Measurements from ENCODE around the gene C19orf12. TPM values are rescaled to one million over a fixed set of nuclear protein-coding genes. Genes with fewer than 3 reads are reported as not detected.

Gene C19orf12
- total and polyA plus RNA-seq, 2 experiments from 2014 or later, result 11.4 to 17.2 TPM

DNA sequence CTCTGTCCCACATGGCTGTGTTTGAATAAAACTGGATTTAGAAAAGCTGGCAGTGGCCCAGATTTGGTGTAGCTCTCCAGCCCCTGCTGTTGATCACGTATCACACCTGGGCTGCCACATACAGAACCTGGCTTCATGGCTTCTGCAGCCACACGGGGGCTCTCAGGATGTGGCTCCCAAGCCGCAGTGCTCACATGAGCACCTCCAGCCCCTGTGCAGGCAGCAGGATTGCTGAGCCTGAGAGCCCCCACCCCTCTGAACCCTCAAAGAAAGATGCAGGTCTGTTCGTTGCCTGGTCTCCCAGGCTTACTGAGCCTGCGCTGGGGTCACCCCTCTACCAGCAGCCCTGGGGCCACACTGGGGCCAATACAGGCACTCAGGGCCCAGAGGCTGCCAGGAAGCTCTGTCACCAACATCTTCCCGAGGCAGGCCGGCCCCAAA lies 47.1 kb downstream of the C19orf12 start:
- H3K27ac Mint-ChIP-seq, result no peak overlapping the region
- Histone ChIP-seq H3K4me3 (no peak overlapping the region), H3K4me2 (peak overlapping the region; percentile 89), H2AFZ (no peak overlapping the region), H3K79me2 (replicated peaks; ENCODE audit: insufficient read depth) (peaks cover 52% of the 10 kb centered on the region), H3K4me1 (ENCODE audit: insufficient read depth) (peaks cover 10% of the 10 kb centered on the region), H3K27ac (ENCODE audit: low read depth) (no peak overlapping the region), H3K9me2 (ENCODE audit: insufficient read depth) (no peaks in the 10 kb centered on the region; the same call in 1 of the 2 replicates), H4K20me1 (replicated peaks; ENCODE audit: insufficient read depth) (no peaks in the 10 kb centered on the region; the same call in none of the 2 replicates), H3K27me3 (ENCODE audit: insufficient read depth) (no peaks in the 10 kb centered on the region), H3F3A (replicated peaks; ENCODE audit: low read depth) (0 out of 2 replicates have a peak, but pooled peaks cover 7% of the 10 kb centered on the region), H3K36me3 (ENCODE audit: insufficient read depth) (no peaks in the 10 kb centered on the region)
- DNase-seq (ENCODE audit: low spot score), result no peak
- peaks cover 11% of the 10 kb centered on the region for H3K27me3 Mint-ChIP-seq (ENCODE audit: insufficient read depth, low read depth, poor library complexity)
- H3K36me3 Mint-ChIP-seq (ENCODE audit: low read depth), result peaks cover 14% of the 10 kb centered on the region
- H3K4me3 Mint-ChIP-seq, result no peak overlapping the region
- H3K4me1 Mint-ChIP-seq, result peaks cover 38% of the 10 kb centered on the region
- no peak for TF ChIP-seq ZNF331 (CRISPR knock-in tag; IDR thresholded peaks at IDR 0.05; ENCODE audit: low read depth)
- no peak for TF ChIP-seq CREB1 (CRISPR knock-in tag; IDR thresholded peaks at IDR 0.05; ENCODE audit: low read depth)
- TF ChIP-seq EZH2phosphoT487 (IDR thresholded peaks at IDR 0.05; ENCODE audit: unreplicated experiment), result no peak
- TF ChIP-seq EZH2 (IDR thresholded peaks at IDR 0.05; ENCODE audit: low read depth, unreplicated experiment), result no peak
- TF ChIP-seq, protein P1, sequence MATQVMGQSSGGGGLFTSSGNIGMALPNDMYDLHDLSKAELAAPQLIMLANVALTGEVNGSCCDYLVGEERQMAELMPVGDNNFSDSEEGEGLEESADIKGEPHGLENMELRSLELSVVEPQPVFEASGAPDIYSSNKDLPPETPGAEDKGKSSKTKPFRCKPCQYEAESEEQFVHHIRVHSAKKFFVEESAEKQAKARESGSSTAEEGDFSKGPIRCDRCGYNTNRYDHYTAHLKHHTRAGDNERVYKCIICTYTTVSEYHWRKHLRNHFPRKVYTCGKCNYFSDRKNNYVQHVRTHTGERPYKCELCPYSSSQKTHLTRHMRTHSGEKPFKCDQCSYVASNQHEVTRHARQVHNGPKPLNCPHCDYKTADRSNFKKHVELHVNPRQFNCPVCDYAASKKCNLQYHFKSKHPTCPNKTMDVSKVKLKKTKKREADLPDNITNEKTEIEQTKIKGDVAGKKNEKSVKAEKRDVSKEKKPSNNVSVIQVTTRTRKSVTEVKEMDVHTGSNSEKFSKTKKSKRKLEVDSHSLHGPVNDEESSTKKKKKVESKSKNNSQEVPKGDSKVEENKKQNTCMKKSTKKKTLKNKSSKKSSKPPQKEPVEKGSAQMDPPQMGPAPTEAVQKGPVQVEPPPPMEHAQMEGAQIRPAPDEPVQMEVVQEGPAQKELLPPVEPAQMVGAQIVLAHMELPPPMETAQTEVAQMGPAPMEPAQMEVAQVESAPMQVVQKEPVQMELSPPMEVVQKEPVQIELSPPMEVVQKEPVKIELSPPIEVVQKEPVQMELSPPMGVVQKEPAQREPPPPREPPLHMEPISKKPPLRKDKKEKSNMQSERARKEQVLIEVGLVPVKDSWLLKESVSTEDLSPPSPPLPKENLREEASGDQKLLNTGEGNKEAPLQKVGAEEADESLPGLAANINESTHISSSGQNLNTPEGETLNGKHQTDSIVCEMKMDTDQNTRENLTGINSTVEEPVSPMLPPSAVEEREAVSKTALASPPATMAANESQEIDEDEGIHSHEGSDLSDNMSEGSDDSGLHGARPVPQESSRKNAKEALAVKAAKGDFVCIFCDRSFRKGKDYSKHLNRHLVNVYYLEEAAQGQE (IDR thresholded peaks at IDR 0.05; ENCODE audit: unreplicated experiment), result no peak
- no peak for TF ChIP-seq ZNF114 (CRISPR knock-in tag; IDR thresholded peaks at IDR 0.05)
- no peaks in the 10 kb centered on the region for H3K9me3 Mint-ChIP-seq
- ATAC-seq, result no peak

DNA sequence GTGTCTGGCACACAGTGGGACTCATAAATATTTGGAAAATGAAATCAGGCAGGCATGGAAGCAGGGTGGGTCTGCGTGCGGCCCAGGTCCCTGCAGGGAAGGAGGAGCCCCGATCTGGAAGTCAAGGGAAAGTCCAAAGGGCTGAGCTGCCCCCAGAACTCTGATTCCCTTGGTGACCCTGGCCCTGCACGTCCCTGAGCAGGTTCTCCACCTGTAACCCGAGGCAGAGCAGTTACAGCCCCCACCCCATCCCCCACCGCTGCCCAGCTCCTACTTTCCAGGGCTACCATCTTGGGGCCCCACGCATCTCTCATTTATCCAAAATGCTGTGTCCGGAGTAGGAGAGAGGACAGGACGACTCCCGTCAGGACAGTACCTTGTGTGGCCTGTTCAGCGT lies 47.7 kb downstream of the C19orf12 start:
- 0 out of 2 replicates have a peak, but pooled peaks cover 7% of the 10 kb centered on the region for H3F3A ChIP-seq (replicated peaks; ENCODE audit: low read depth)
- H4K20me1 ChIP-seq (replicated peaks; ENCODE audit: insufficient read depth), result no peaks in the 10 kb centered on the region; the same call in none of the 2 replicates
- peaks cover 49% of the 10 kb centered on the region for H3K79me2 ChIP-seq (replicated peaks; ENCODE audit: insufficient read depth)
- no peaks in the 10 kb centered on the region for H3K9me3 Mint-ChIP-seq
- H3K4me3 Mint-ChIP-seq, result peak overlapping the region; percentile 78
- peak overlapping the region; percentile 75; the same call in 1 of the 2 replicates for H3K27ac ChIP-seq (ENCODE audit: low read depth)
- peaks cover 11% of the 10 kb centered on the region for H3K27me3 Mint-ChIP-seq (ENCODE audit: insufficient read depth, low read depth, poor library complexity)
- DNase-seq (ENCODE audit: low spot score) (no peak), ATAC-seq (no peak)
- H3K4me2 ChIP-seq, result peak overlapping the region; percentile 89
- H3K27me3 ChIP-seq (ENCODE audit: insufficient read depth), result no peaks in the 10 kb centered on the region
- H3K27ac Mint-ChIP-seq, result peak overlapping the region; percentile 79
- H3K4me3 ChIP-seq, result peak overlapping the region; percentile 88
- no peaks in the 10 kb centered on the region for H3K36me3 ChIP-seq (ENCODE audit: insufficient read depth)
- H3K36me3 Mint-ChIP-seq (ENCODE audit: low read depth), result peaks cover 14% of the 10 kb centered on the region
- H3K4me1 ChIP-seq (ENCODE audit: insufficient read depth), result peaks cover 10% of the 10 kb centered on the region
- H3K9me2 ChIP-seq (ENCODE audit: insufficient read depth), result no peaks in the 10 kb centered on the region; the same call in 1 of the 2 replicates
- H2AFZ ChIP-seq, result no peak overlapping the region
- H3K4me1 Mint-ChIP-seq, result peaks cover 38% of the 10 kb centered on the region
- TF ChIP-seq CREB1 (CRISPR knock-in tag; IDR thresholded peaks at IDR 0.05; ENCODE audit: low read depth), result no peak
- TF ChIP-seq ZNF114 (CRISPR knock-in tag; IDR thresholded peaks at IDR 0.05), result no peak
- no peak for TF ChIP-seq JUNB (IDR thresholded peaks at IDR 0.05; ENCODE audit: unreplicated experiment)
- no peak for TF ChIP-seq POLR2AphosphoS5 (IDR thresholded peaks at IDR 0.05; ENCODE audit: low read depth)
- TF ChIP-seq, protein P2, sequence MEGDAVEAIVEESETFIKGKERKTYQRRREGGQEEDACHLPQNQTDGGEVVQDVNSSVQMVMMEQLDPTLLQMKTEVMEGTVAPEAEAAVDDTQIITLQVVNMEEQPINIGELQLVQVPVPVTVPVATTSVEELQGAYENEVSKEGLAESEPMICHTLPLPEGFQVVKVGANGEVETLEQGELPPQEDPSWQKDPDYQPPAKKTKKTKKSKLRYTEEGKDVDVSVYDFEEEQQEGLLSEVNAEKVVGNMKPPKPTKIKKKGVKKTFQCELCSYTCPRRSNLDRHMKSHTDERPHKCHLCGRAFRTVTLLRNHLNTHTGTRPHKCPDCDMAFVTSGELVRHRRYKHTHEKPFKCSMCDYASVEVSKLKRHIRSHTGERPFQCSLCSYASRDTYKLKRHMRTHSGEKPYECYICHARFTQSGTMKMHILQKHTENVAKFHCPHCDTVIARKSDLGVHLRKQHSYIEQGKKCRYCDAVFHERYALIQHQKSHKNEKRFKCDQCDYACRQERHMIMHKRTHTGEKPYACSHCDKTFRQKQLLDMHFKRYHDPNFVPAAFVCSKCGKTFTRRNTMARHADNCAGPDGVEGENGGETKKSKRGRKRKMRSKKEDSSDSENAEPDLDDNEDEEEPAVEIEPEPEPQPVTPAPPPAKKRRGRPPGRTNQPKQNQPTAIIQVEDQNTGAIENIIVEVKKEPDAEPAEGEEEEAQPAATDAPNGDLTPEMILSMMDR (conservative IDR thresholded peaks at IDR 0.05; ENCODE audit: low read depth in 2 of 2), result no peak
- TF ChIP-seq, protein P3, sequence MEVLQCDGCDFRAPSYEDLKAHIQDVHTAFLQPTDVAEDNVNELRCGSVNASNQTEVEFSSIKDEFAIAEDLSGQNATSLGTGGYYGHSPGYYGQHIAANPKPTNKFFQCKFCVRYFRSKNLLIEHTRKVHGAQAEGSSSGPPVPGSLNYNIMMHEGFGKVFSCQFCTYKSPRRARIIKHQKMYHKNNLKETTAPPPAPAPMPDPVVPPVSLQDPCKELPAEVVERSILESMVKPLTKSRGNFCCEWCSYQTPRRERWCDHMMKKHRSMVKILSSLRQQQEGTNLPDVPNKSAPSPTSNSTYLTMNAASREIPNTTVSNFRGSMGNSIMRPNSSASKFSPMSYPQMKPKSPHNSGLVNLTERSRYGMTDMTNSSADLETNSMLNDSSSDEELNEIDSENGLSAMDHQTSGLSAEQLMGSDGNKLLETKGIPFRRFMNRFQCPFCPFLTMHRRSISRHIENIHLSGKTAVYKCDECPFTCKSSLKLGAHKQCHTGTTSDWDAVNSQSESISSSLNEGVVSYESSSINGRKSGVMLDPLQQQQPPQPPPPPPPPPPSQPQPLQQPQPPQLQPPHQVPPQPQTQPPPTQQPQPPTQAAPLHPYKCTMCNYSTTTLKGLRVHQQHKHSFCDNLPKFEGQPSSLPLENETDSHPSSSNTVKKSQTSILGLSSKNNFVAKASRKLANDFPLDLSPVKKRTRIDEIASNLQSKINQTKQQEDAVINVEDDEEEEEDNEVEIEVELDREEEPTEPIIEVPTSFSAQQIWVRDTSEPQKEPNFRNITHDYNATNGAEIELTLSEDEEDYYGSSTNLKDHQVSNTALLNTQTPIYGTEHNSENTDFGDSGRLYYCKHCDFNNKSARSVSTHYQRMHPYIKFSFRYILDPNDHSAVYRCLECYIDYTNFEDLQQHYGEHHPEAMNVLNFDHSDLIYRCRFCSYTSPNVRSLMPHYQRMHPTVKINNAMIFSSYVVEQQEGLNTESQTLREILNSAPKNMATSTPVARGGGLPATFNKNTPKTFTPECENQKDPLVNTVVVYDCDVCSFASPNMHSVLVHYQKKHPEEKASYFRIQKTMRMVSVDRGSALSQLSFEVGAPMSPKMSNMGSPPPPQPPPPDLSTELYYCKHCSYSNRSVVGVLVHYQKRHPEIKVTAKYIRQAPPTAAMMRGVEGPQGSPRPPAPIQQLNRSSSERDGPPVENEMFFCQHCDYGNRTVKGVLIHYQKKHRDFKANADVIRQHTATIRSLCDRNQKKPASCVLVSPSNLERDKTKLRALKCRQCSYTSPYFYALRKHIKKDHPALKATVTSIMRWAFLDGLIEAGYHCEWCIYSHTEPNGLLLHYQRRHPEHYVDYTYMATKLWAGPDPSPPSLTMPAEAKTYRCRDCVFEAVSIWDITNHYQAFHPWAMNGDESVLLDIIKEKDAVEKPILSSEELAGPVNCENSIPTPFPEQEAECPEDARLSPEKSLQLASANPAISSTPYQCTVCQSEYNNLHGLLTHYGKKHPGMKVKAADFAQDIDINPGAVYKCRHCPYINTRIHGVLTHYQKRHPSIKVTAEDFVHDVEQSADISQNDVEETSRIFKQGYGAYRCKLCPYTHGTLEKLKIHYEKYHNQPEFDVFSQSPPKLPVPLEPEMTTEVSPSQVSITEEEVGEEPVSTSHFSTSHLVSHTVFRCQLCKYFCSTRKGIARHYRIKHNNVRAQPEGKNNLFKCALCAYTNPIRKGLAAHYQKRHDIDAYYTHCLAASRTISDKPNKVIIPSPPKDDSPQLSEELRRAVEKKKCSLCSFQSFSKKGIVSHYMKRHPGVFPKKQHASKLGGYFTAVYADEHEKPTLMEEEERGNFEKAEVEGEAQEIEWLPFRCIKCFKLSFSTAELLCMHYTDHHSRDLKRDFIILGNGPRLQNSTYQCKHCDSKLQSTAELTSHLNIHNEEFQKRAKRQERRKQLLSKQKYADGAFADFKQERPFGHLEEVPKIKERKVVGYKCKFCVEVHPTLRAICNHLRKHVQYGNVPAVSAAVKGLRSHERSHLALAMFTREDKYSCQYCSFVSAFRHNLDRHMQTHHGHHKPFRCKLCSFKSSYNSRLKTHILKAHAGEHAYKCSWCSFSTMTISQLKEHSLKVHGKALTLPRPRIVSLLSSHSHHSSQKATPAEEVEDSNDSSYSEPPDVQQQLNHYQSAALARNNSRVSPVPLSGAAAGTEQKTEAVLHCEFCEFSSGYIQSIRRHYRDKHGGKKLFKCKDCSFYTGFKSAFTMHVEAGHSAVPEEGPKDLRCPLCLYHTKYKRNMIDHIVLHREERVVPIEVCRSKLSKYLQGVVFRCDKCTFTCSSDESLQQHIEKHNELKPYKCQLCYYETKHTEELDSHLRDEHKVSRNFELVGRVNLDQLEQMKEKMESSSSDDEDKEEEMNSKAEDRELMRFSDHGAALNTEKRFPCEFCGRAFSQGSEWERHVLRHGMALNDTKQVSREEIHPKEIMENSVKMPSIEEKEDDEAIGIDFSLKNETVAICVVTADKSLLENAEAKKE (CRISPR knock-in tag; IDR thresholded peaks at IDR 0.05), result no peak
